Hepatocyte (in vitro differentiated cells): Measurements from ENCODE around the gene GPX2.

Source experiments
- EZH2 ChIP-seq: fragments of 200-600 bp; sonication (generic); IDR thresholded peaks from 2 replicates; pipeline ENCODE4 v1.6.1; 2016; ENCODE audit warnings: antibody characterized with exemption, mild to moderate bottlenecking, borderline replicate concordance
- EZH2phosphoT487 ChIP-seq: fragments of 200-600 bp; sonication (generic); IDR thresholded peaks from one replicate; pipeline ENCODE4 v1.6.1; 2018; ENCODE audit warnings: antibody characterized with exemption, mild to moderate bottlenecking, low read depth, moderate library complexity; ENCODE audit not compliant: unreplicated experiment, severe bottlenecking
- TF ChIP-seq, protein P1 (sequence below): fragments of 200-600 bp; sonication (generic); IDR thresholded peaks from 2 replicates; pipeline ENCODE4 v1.5.1; 2016; ENCODE audit warnings: antibody characterized with exemption, mild to moderate bottlenecking; ENCODE audit not compliant: poor library complexity

DNA sequence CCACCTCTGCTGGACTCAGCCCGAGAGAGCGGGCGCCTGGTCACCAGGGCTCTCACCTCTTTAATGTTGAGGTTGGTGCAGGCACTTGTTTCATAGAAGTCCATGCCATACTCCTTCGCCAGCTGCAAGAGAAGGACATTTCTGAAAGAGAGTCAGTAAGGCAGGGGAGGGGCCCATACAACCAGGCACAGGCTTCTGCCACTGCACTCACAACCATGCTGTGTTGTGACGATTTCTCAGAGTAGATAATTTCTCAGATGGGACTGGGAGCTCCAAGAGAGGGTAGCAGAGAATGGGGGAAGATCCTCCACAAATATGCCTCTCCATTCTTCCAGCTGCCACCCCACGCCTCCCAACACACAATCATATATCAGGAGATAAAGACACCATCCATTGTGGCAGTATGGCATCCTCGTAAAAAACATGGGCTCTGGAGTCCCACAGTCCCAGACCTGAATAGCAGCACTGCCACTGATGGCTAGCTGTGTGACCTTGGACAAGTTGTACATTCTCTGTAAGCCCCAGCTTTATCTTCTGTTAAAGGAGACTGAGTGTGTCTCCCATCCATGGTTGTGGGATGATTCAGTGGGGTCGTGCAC, 6.2 kb upstream of the GPX2 start:
- no peak for TF ChIP-seq EZH2
- TF ChIP-seq, protein P1, sequence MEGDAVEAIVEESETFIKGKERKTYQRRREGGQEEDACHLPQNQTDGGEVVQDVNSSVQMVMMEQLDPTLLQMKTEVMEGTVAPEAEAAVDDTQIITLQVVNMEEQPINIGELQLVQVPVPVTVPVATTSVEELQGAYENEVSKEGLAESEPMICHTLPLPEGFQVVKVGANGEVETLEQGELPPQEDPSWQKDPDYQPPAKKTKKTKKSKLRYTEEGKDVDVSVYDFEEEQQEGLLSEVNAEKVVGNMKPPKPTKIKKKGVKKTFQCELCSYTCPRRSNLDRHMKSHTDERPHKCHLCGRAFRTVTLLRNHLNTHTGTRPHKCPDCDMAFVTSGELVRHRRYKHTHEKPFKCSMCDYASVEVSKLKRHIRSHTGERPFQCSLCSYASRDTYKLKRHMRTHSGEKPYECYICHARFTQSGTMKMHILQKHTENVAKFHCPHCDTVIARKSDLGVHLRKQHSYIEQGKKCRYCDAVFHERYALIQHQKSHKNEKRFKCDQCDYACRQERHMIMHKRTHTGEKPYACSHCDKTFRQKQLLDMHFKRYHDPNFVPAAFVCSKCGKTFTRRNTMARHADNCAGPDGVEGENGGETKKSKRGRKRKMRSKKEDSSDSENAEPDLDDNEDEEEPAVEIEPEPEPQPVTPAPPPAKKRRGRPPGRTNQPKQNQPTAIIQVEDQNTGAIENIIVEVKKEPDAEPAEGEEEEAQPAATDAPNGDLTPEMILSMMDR: no peak
- TF ChIP-seq EZH2phosphoT487: no peak
